Mammary epithelial cell (primary cell): ENCODE measurements around the gene RBM34.

Experiments
- CTCF ChIP-seq, 2 donors: IDR thresholded peaks in 1 of 2; conservative IDR thresholded peaks in 1 of 2; 2 replicates each; pipeline ENCODE4 v1.5.1; 2011 to 2012; ENCODE audit warnings: inconsistent platforms in 2 of 2, low read length in 2 of 2, mild to moderate bottlenecking in 2 of 2, control low read depth in 1 of 2, low read depth in 1 of 2; ENCODE audit not compliant: insufficient read depth in 1 of 2; ENCODE audit errors: extremely low read depth in 1 of 2
- EZH2 ChIP-seq: IDR thresholded peaks from 2 replicates; pipeline ENCODE4 v1.6.1; 2012; ENCODE audit warnings: low read length, inconsistent platforms, borderline replicate concordance

GRCh38 chr1:235151033-235151432 lies 10.0 kb downstream of the RBM34 start:
- no peak for TF ChIP-seq CTCF (conservative IDR thresholded peaks at IDR 0.05 in 1 of 2, IDR thresholded peaks at IDR 0.05 in 1 of 2; ENCODE audit: extremely low read depth in 1 of 2, insufficient read depth in 1 of 2, low read depth in 1 of 2, low read length in 2 of 2)
- TF ChIP-seq EZH2 = no peak
